HepG2 (cell line): Measurements from ENCODE around the gene MLC1. TPM values are rescaled to one million over a fixed set of nuclear protein-coding genes. Genes with fewer than 3 reads are reported as not detected.

Source experiments
- ASH2L ChIP-seq: fragments of 300-600, 200-600 bp; sonication (generic); IDR thresholded peaks from 2 replicates; pipeline ENCODE4 v1.7.0; 2017; ENCODE audit warnings: low read depth, mild to moderate bottlenecking, moderate library complexity, mixed read lengths, low read length; ENCODE audit not compliant: insufficient read length
- CEBPB ChIP-seq: IDR thresholded peaks from 2 replicates; pipeline ENCODE4 v1.6.1; 2011; ENCODE audit warnings: low read depth, low read length, improper control_type of control experiment, borderline replicate concordance
- CSRNP2 ChIP-seq: sonication (generic); formaldehyde crosslinking; conservative IDR thresholded peaks from 2 replicates; pipeline ENCODE4 v1.8.0; 2022; ENCODE audit warnings: low read depth, missing genetic modification reagents
- JUN ChIP-seq: sonication (generic); formaldehyde crosslinking; IDR thresholded peaks from 2 replicates; pipeline ENCODE4 v1.4.0; 2020; ENCODE audit warnings: mild to moderate bottlenecking, missing genetic modification reagents
- MEF2D ChIP-seq: sonication (generic); formaldehyde crosslinking; IDR thresholded peaks from 2 replicates; pipeline ENCODE4 v1.5.1; 2020; ENCODE audit warnings: mild to moderate bottlenecking, missing genetic modification reagents
- PAWR ChIP-seq: sonication (generic); formaldehyde crosslinking; IDR thresholded peaks from 2 replicates; pipeline ENCODE4 v1.4.0; 2020; ENCODE audit warnings: missing genetic modification reagents, mild to moderate bottlenecking, borderline replicate concordance
- POLR2A ChIP-seq, 2 experiments: IDR thresholded peaks; 2 replicates each; pipeline ENCODE4 v1.6.1; 2011; ENCODE audit warnings: low read depth in 2 of 2, low read length in 2 of 2, mild to moderate bottlenecking in 1 of 2, moderate library complexity in 1 of 2; ENCODE audit not compliant: insufficient read depth in 1 of 2
- REPIN1 ChIP-seq: sonication (generic); formaldehyde crosslinking; IDR thresholded peaks from 2 replicates; pipeline ENCODE4 v1.8.0; 2022; ENCODE audit warnings: missing genetic modification reagents, low read depth, mild to moderate bottlenecking, borderline replicate concordance
- RFXAP ChIP-seq: sonication (generic); formaldehyde crosslinking; IDR thresholded peaks from 2 replicates; pipeline ENCODE4 v1.4.0; 2020; ENCODE audit warnings: missing genetic modification reagents, borderline replicate concordance
- SNAPC5 ChIP-seq: sonication (generic); formaldehyde crosslinking; IDR thresholded peaks from 2 replicates; pipeline ENCODE4 v1.8.1; 2023; ENCODE audit warnings: mild to moderate bottlenecking, missing genetic modification reagents, borderline replicate concordance
- SNRNP70 ChIP-seq: fragments of 200-400 bp; formaldehyde crosslinking; IDR thresholded peaks from 2 replicates; pipeline ENCODE4 v1.6.1; 2017; ENCODE audit warnings: mild to moderate bottlenecking, low read depth, low read length, moderate library complexity
- STAT6 ChIP-seq: sonication (generic); formaldehyde crosslinking; IDR thresholded peaks from 2 replicates; pipeline ENCODE4 v1.4.0; 2020; ENCODE audit warnings: missing genetic modification reagents, mild to moderate bottlenecking, borderline replicate concordance
- ZBTB46 ChIP-seq: sonication (generic); formaldehyde crosslinking; IDR thresholded peaks from 2 replicates; pipeline ENCODE4 v1.4.0; 2020; ENCODE audit warnings: mild to moderate bottlenecking, missing genetic modification reagents, borderline replicate concordance
- ZNF180 ChIP-seq: sonication (generic); formaldehyde crosslinking; IDR thresholded peaks from 2 replicates; pipeline ENCODE4 v1.4.0; 2020; ENCODE audit warnings: low read depth, missing genetic modification reagents, borderline replicate concordance
- ZNF234 ChIP-seq: sonication (generic); formaldehyde crosslinking; conservative IDR thresholded peaks from 2 replicates; pipeline ENCODE4 v1.5.1; 2020; ENCODE audit warnings: mild to moderate bottlenecking, missing genetic modification reagents
- ZNF770 ChIP-seq: sonication (generic); formaldehyde crosslinking; IDR thresholded peaks from 2 replicates; pipeline ENCODE4 v1.5.0; 2020; ENCODE audit warnings: mild to moderate bottlenecking, missing genetic modification reagents
- polyA plus RNA-seq, 8 experiments: library from polyadenylated mRNA; depleted of rRNA in 3 of 8; stranded (reverse) in 7 of 8; unstranded in 1 of 8; fragments of >200 nt; fragmentation: Illumina TruSeq in 4 of 8; extraction: Trizol in 4 of 8; gene quantifications; 2 replicates each; pipeline versions ENCODE4 v1.2.1 to v1.2.3, GENCODE V29; 2011 to 2016; ENCODE audit warnings: low read depth in 4 of 8, missing spikeins in 1 of 8, mixed read lengths in 1 of 8; ENCODE audit not compliant: insufficient read depth in 1 of 8
- total RNA-seq, 5 experiments: library from RNA; depleted of rRNA; stranded (reverse); fragments of >200 nt; fragmentation: Illumina TruSeq; extraction: Trizol; gene quantifications; 2 replicates each; pipeline ENCODE4 v1.2.3, GENCODE V29; 2016; ENCODE audit warnings: low read depth in 1 of 5
- TF ChIP-seq, protein P1 (sequence below): sonication (generic); formaldehyde crosslinking; IDR thresholded peaks from 2 replicates; pipeline ENCODE4 v1.8.1; 2023; ENCODE audit warnings: mild to moderate bottlenecking, inconsistent platforms, moderate library complexity, missing genetic modification reagents, borderline replicate concordance

The MLC1 gene
- total and polyA plus RNA-seq, 2 of the 13 experiments (the other 11 are each of a cell fraction or from before 2014, with no cell fraction given): not detected

GRCh38 chr22:50102946-50103345 lies 17.7 kb upstream of the MLC1 start (continued):
- TF ChIP-seq SNRNP70 (no peak), REPIN1 (CRISPR knock-in tag) (peak; percentile 73), RFXAP (CRISPR knock-in tag) (no peak), STAT6 (CRISPR knock-in tag) (no peak), ZNF234 (CRISPR knock-in tag) (no peak), ZNF180 (CRISPR knock-in tag) (no peak), ZNF770 (no peak), CEBPB (no peak), POLR2A (IDR thresholded peaks at IDR 0.05; ENCODE audit: insufficient read depth in 1 of 2, low read depth in 2 of 2, low read length in 2 of 2) (no peak), SNAPC5 (CRISPR knock-in tag) (no peak), PAWR (CRISPR knock-in tag) (no peak), JUN (CRISPR knock-in tag) (no peak), ZBTB46 (CRISPR knock-in tag) (no peak), ASH2L (no peak), MEF2D (CRISPR knock-in tag) (0 out of 2 replicates have a peak, but pooled peaks have one; percentile 51), CSRNP2 (CRISPR knock-in tag) (no peak)
- TF ChIP-seq, protein P1, sequence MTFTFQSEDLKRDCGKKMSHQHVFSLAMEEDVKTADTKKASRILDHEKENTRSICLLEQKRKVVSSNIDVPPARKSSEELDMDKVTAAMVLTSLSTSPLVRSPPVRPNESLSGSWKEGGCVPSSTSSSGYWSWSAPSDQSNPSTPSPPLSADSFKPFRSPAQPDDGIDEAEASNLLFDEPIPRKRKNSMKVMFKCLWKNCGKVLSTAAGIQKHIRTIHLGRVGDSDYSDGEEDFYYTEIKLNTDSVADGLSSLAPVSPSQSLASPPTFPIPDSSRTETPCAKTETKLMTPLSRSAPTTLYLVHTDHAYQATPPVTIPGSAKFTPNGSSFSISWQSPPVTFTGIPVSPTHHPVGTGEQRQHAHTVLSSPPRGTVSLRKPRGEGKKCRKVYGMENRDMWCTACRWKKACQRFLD: peak; percentile 84; the same call in 1 of the 2 replicates
